ENCODE measurements around the gene DHX40. TPM values are rescaled to one million over a fixed set of nuclear protein-coding genes. Genes with fewer than 3 reads are reported as not detected.

Gene DHX40
- total and polyA plus RNA-seq, 2 of the 8 experiments (the other 6 are each of a cell fraction or from before 2014, with no cell fraction given), result 13.5 to 28.3 TPM

- Histone ChIP-seq H2BK12ac (ENCODE audit: low read depth, low read length) (no peak overlapping the region), H4K20me1 (replicated peaks in 1 of 2; ENCODE audit: control insufficient read depth in 1 of 2, insufficient read depth in 2 of 2, low read length in 2 of 2) (peaks cover 0 to 3% of the 10 kb centered on the region in 2 experiments), H3K4ac (replicated peaks; ENCODE audit: insufficient read length, low read depth, low read length) (no peak overlapping the region), H3K23me2 (ENCODE audit: low read depth, low read length) (peaks cover 2% of the 10 kb centered on the region; the same call in 1 of the 2 replicates), H3K56ac (replicated peaks; ENCODE audit: insufficient read length, low read depth, low read length) (no peak overlapping the region), H3K9ac (replicated peaks in 1 of 4; ENCODE audit: extremely low read depth in 1 of 4, low read depth in 3 of 4, low read length in 3 of 4) (no peak overlapping the region), H3K27ac (ENCODE audit: low read depth, low read length) (no peak overlapping the region), H3K4me1 (replicated peaks in 1 of 4; ENCODE audit: control insufficient read depth in 3 of 4, insufficient read depth in 4 of 4, low read length in 3 of 4) (no peaks in the 10 kb centered on the region), H3K36me3 (ENCODE audit: control insufficient read depth in 2 of 4, insufficient read depth in 4 of 4, low read length in 3 of 4) (peaks cover 0 to 50% (median 16%) of the 10 kb centered on the region in 4 experiments; a peak in 6 of 8 replicates), H3K14ac (ENCODE audit: insufficient read length) (no peak overlapping the region), H4K5ac (ENCODE audit: insufficient read length, low read depth, low read length) (no peak overlapping the region), H2BK15ac (ENCODE audit: low read length) (no peak overlapping the region), H2BK20ac (ENCODE audit: low read length) (no peak overlapping the region), H2AK5ac (ENCODE audit: low read depth, low read length) (no peak overlapping the region), H2BK120ac (replicated peaks; ENCODE audit: low read depth, low read length) (no peak overlapping the region), H3K79me1 (ENCODE audit: low read depth, low read length) (peaks cover 2% of the 10 kb centered on the region; the same call in 1 of the 2 replicates), H3K18ac (ENCODE audit: extremely low read depth, low read length) (no peak overlapping the region), H3K27me3 (replicated peaks in 1 of 4; ENCODE audit: control insufficient read depth in 3 of 4, extremely low read depth in 1 of 4, insufficient read depth in 3 of 4, low read length in 3 of 4) (no peaks in the 10 kb centered on the region), H3K4me2 (ENCODE audit: insufficient read depth in 1 of 2, low read depth in 2 of 2, low read length in 2 of 2) (no peak overlapping the region), H3K9me3 (ENCODE audit: insufficient read depth in 2 of 2, low read depth in 1 of 2, low read length in 1 of 2) (no peaks in the 10 kb centered on the region), H3K79me2 (ENCODE audit: control insufficient read depth in 1 of 2, insufficient read depth in 2 of 2, low read length in 2 of 2) (no peaks in the 10 kb centered on the region), H2AFZ (ENCODE audit: low read length) (no peak overlapping the region), H2BK5ac (ENCODE audit: low read depth, low read length) (no peak overlapping the region), H3K23ac (ENCODE audit: insufficient read length) (no peak overlapping the region), H3K4me3 (ENCODE audit: extremely low read depth in 1 of 4, insufficient read depth in 2 of 4, low read depth in 3 of 4, low read length in 4 of 4) (no peak overlapping the region), H4K91ac (replicated peaks; ENCODE audit: insufficient read length, low read length) (no peak overlapping the region), H4K8ac (ENCODE audit: extremely low read depth, insufficient read depth, low read length) (no peak overlapping the region)
- ChIA-PET POLR2A (ENCODE audit: partially characterized antibody) (interaction anchor here (4.8 kb wide), 1 partner anchor 12 kb away, joined by 25 read pairs; the partner anchor contains the start of gene CLTC), CTCF (ENCODE audit: partially characterized antibody) (interaction anchor here (0.6 to 2.0 kb wide), 8 partner anchors 10 to 938 kb away, joined by 3 to 15 read pairs (median 4); partner anchors contain the start of gene CLTC)
- no peak for DNase-seq (ENCODE audit: low read depth in 1 of 2, low spot score in 2 of 2)
- 93% methylated on average over 3 of the region's 3 CpGs; no CpG with 5 or more reads in 1 of the 2 experiments for WGBS, 2 experiments (ENCODE audit: extremely low coverage in 1 of 2, insufficient coverage in 1 of 2, insufficient read length in 1 of 2, insufficient replicate concordance in 2 of 2, low coverage in 1 of 2, low lambda C conversion rate in 2 of 2, missing lambda C conversion rate in 1 of 2)
- FAIRE-seq, result no peak
- no peak for TF ChIP-seq CEBPB (IDR thresholded peaks at IDR 0.05; ENCODE audit: low read depth, low read length)
- no peak for TF ChIP-seq ASH2L (IDR thresholded peaks at IDR 0.05; ENCODE audit: low read length)
- no peak for TF ChIP-seq EGR1 (IDR thresholded peaks at IDR 0.05; ENCODE audit: borderline replicate concordance, low read depth, low read length)
- no peak for TF ChIP-seq POLR2AphosphoS5 (IDR thresholded peaks at IDR 0.05; ENCODE audit: low read depth, low read length)
- TF ChIP-seq POU5F1 (IDR thresholded peaks at IDR 0.05; ENCODE audit: low read depth, low read length), result no peak
- TF ChIP-seq ATF2 (IDR thresholded peaks at IDR 0.05; ENCODE audit: low read length), result no peak
- TF ChIP-seq NANOG (IDR thresholded peaks at IDR 0.05; ENCODE audit: insufficient read depth, low read depth, low read length, poor library complexity, severe bottlenecking), result no peak
- TF ChIP-seq SIRT6 (IDR thresholded peaks at IDR 0.05; ENCODE audit: low read length), result no peak
- no peak for TF ChIP-seq NRF1 (IDR thresholded peaks at IDR 0.05; ENCODE audit: low read depth, low read length)
Measured at GRCh38 chr17:59607061-59607460, 41.7 kb downstream of the DHX40 start.
